Measurements from ENCODE around the gene BEND6. TPM values are rescaled to one million over a fixed set of nuclear protein-coding genes. Genes with fewer than 3 reads are reported as not detected.

The BEND6 gene
- total and polyA plus RNA-seq, 2 donors (not counting 1 experiment from before 2014, with no cell fraction given) = not detected

DNA sequence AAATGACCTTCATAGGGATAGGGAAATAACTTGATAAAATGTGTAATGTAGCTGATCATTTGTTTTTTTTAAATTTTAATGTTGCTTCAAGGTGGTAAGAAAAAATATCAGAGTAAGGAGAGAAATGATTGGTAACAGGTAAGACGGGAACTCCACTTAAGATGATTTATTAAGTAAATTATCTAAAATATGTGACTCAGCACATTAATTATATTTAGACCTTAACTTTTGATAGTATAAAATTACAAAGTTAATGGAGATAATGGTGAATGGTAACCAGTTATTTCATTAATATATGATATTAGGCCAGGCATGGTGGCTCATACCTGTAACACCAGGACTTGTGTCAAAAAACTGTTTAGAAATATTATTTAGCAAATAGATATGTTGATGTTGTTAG is 10.2 kb downstream of the BEND6 start:
- H3K27me3 ChIP-seq (replicated peaks in 1 of 4; ENCODE audit: control extremely low read depth in 1 of 4, control insufficient read depth in 3 of 4, insufficient read depth in 4 of 4, low read length in 3 of 4) = peaks cover 0 to 5% (median 2%) of the 10 kb centered on the region in 4 experiments
- CTCF ChIA-PET = no interaction called here
- no CpG with 5 or more reads among the region's 1 CpG for WGBS (ENCODE audit: insufficient coverage)

DNA sequence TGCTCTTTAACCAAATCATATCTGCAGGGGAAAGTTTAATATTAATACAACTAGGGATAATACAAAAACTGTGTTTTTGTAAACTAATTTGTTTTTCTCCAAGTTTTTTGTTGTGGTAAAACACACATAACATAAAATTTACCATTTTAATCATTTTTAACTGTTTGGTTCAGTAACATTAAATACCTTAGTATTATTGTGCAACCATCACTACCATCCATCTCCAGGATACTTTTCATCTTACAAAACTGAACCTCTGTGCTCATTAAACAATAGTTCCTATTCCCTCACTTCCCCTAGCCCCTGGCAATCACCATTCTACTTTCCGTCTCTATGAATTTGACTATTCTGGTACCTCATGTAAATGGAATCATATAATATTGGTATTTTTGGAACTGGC is 15.9 kb downstream of the BEND6 start:
- H3K79me2 ChIP-seq (ENCODE audit: control insufficient read depth, insufficient read depth, low read length) = no peaks in the 10 kb centered on the region
- Mint-ChIP-seq H3K27ac (no peak overlapping the region), H3K27me3 (peaks cover 8% of the 10 kb centered on the region), H3K4me3 (no peak overlapping the region), H3K9me3 (ENCODE audit: insufficient read depth) (no peaks in the 10 kb centered on the region), H3K4me1 (no peaks in the 10 kb centered on the region)
- H3K27ac ChIP-seq (ENCODE audit: low read length in 2 of 2) = no peak overlapping the region
- H3K9ac ChIP-seq (ENCODE audit: low read length) = no peak overlapping the region
- peaks cover 0 to 4% (median 0%) of the 10 kb centered on the region in 3 donors for H3K9me3 ChIP-seq (ENCODE audit: control extremely low read depth in 1 of 3, control insufficient read depth in 2 of 3, insufficient read depth in 1 of 3, low read length in 2 of 3)
- H3K4me3 ChIP-seq (ENCODE audit: control extremely low read depth in 1 of 5, extremely low read depth in 1 of 5, insufficient read depth in 1 of 5, low read depth in 2 of 5, low read length in 4 of 5) = no peak overlapping the region
- H3K36me3 ChIP-seq (replicated peaks in 1 of 2; ENCODE audit: control extremely low read depth in 1 of 2, control insufficient read depth in 1 of 2, extremely low read depth in 1 of 2, insufficient read depth in 2 of 2, low read length in 1 of 2) = no peaks in the 10 kb centered on the region
- no peak overlapping the region for H3K4me2 ChIP-seq (replicated peaks; ENCODE audit: low read depth, low read length, poor library complexity, severe bottlenecking)
- no peak for DNase-seq
- ATAC-seq (ENCODE audit: low read depth) = no peak
- H4K20me1 ChIP-seq (ENCODE audit: control insufficient read depth, insufficient read depth, low read length, poor library complexity, severe bottlenecking) = no peaks in the 10 kb centered on the region
- H2AFZ ChIP-seq (ENCODE audit: insufficient read depth, low read depth, low read length, poor library complexity, severe bottlenecking) = no peak overlapping the region
- WGBS (ENCODE audit: insufficient coverage) = no CpG with 5 or more reads among the region's 1 CpG
- peaks cover 0 to 5% (median 1%) of the 10 kb centered on the region in 4 experiments for H3K27me3 ChIP-seq (replicated peaks in 1 of 4; ENCODE audit: control extremely low read depth in 1 of 4, control insufficient read depth in 3 of 4, insufficient read depth in 4 of 4, low read length in 3 of 4)
- intact Hi-C loops (cut with micrococcal nuclease) = no loop called here
- TF ChIP-seq EZH2 (IDR thresholded peaks at IDR 0.05; ENCODE audit: borderline replicate concordance, insufficient read depth, low read depth, low read length, poor library complexity, severe bottlenecking) = no peak
- TF ChIP-seq, protein P1, sequence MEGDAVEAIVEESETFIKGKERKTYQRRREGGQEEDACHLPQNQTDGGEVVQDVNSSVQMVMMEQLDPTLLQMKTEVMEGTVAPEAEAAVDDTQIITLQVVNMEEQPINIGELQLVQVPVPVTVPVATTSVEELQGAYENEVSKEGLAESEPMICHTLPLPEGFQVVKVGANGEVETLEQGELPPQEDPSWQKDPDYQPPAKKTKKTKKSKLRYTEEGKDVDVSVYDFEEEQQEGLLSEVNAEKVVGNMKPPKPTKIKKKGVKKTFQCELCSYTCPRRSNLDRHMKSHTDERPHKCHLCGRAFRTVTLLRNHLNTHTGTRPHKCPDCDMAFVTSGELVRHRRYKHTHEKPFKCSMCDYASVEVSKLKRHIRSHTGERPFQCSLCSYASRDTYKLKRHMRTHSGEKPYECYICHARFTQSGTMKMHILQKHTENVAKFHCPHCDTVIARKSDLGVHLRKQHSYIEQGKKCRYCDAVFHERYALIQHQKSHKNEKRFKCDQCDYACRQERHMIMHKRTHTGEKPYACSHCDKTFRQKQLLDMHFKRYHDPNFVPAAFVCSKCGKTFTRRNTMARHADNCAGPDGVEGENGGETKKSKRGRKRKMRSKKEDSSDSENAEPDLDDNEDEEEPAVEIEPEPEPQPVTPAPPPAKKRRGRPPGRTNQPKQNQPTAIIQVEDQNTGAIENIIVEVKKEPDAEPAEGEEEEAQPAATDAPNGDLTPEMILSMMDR (IDR thresholded peaks at IDR 0.05) = no peak
- no peaks in the 10 kb centered on the region for H3K4me1 ChIP-seq (ENCODE audit: control insufficient read depth in 2 of 2, insufficient read depth in 2 of 2, low read length in 2 of 2)
- CTCF ChIA-PET = no interaction called here
- POLR2A ChIA-PET = no interaction called here

More for the DNA sequence above, 10.2 kb downstream of the BEND6 start:
- POLR2A ChIA-PET = no interaction called here
- no peak overlapping the region for H3K27ac ChIP-seq (ENCODE audit: low read length in 2 of 2)
- H3K4me3 ChIP-seq (ENCODE audit: control extremely low read depth in 1 of 5, extremely low read depth in 1 of 5, insufficient read depth in 1 of 5, low read depth in 2 of 5, low read length in 4 of 5) = no peak overlapping the region
- no peak for ATAC-seq (ENCODE audit: low read depth)
- Mint-ChIP-seq H3K4me3 (no peak overlapping the region), H3K27ac (no peak overlapping the region), H3K9me3 (ENCODE audit: insufficient read depth) (no peaks in the 10 kb centered on the region), H3K27me3 (peaks cover 17% of the 10 kb centered on the region), H3K4me1 (no peaks in the 10 kb centered on the region)
- no peak overlapping the region for H3K9ac ChIP-seq (ENCODE audit: low read length)
- no peak for TF ChIP-seq EZH2 (IDR thresholded peaks at IDR 0.05; ENCODE audit: borderline replicate concordance, insufficient read depth, low read depth, low read length, poor library complexity, severe bottlenecking)
- TF ChIP-seq, protein P1 (IDR thresholded peaks at IDR 0.05) = no peak
- H3K4me1 ChIP-seq (ENCODE audit: control insufficient read depth in 2 of 2, insufficient read depth in 2 of 2, low read length in 2 of 2) = no peaks in the 10 kb centered on the region
- intact Hi-C loops (cut with micrococcal nuclease) = no loop called here
- no peak overlapping the region for H3K4me2 ChIP-seq (replicated peaks; ENCODE audit: low read depth, low read length, poor library complexity, severe bottlenecking)
- no peak overlapping the region for H2AFZ ChIP-seq (ENCODE audit: insufficient read depth, low read depth, low read length, poor library complexity, severe bottlenecking)
- no peaks in the 10 kb centered on the region for H3K9me3 ChIP-seq (ENCODE audit: control extremely low read depth in 1 of 3, control insufficient read depth in 2 of 3, insufficient read depth in 1 of 3, low read length in 2 of 3)
- no peaks in the 10 kb centered on the region for H3K36me3 ChIP-seq (replicated peaks in 1 of 2; ENCODE audit: control extremely low read depth in 1 of 2, control insufficient read depth in 1 of 2, extremely low read depth in 1 of 2, insufficient read depth in 2 of 2, low read length in 1 of 2)
- H3K79me2 ChIP-seq (ENCODE audit: control insufficient read depth, insufficient read depth, low read length) = no peaks in the 10 kb centered on the region
- H4K20me1 ChIP-seq (ENCODE audit: control insufficient read depth, insufficient read depth, low read length, poor library complexity, severe bottlenecking) = no peaks in the 10 kb centered on the region
- no peak for DNase-seq

Data from B cell (primary cell).